A549 (cell line): ENCODE results near the gene ZNF230. TPM values are rescaled to one million over a fixed set of nuclear protein-coding genes. Genes with fewer than 3 reads are reported as not detected.
A peak's percentile ranks its signal among the peaks of the same experiment; 100 is the strongest.

Source experiments
- ATAC-seq, 2 experiments: fragments of 200-7000 bp in 1 of 2; fragments of >200 bp in 1 of 2; cut with Nextera tagmentation in 1 of 2; cut with Tn5 transposase in 1 of 2; 3 replicates each; pipeline versions ENCODE4 v1.8.0 to v1.9.1; 2018 to 2020; ENCODE audit warnings: mild to moderate bottlenecking in 1 of 2, moderate library complexity in 1 of 2
- CTCF ChIA-PET: fragments of 300-600 bp; sonication (Branson Sonifier 250); formaldehyde crosslinking; extraction: SDS; loops from one replicate; lab custom pipeline; 2021; ENCODE audit warnings: antibody characterized with exemption, inconsistent platforms; lab: Yijun Ruan, JAX
- POLR2A ChIA-PET: fragments of 350-600 bp; formaldehyde crosslinking; extraction: SDS; loops from one replicate; lab custom pipeline; 2021; ENCODE audit warnings: antibody characterized with exemption, inconsistent platforms; lab: Yijun Ruan, JAX
- DNase-seq, 2 experiments: peaks; one replicate each; pipeline versions ENCODE4 v3.0.0 to v3.0.0-alpha.2; 2011 to 2016; ENCODE audit warnings: low read depth in 1 of 2, low spot score in 1 of 2
- FAIRE-seq: peaks from 2 replicates; lab custom pipeline; 2011; peaks lifted over from hg19 to GRCh38; lab: Jason Lieb, UNC
- H3K27ac ChIP-seq, 2 experiments: fragments of >200 bp; sonication (Bioruptor Twin); formaldehyde crosslinking; 3 replicates each; pipeline ENCODE4 v1.5.1; 2016 to 2017
- H3K4me1 ChIP-seq: fragments of >200 bp; sonication (Bioruptor Twin); formaldehyde crosslinking; 3 replicates; pipeline ENCODE4 v1.6.1; 2016
- H3K4me2 ChIP-seq: fragments of >200 bp; sonication (Bioruptor Twin); formaldehyde crosslinking; 3 replicates; pipeline ENCODE4 v1.6.1; 2016
- H3K4me3 ChIP-seq: fragments of >200 bp; sonication (Bioruptor Twin); formaldehyde crosslinking; 3 replicates; pipeline ENCODE4 v1.5.1; 2016
- H3K9me3 ChIP-seq: fragments of >200 bp; sonication (Bioruptor Twin); formaldehyde crosslinking; 3 replicates; pipeline ENCODE4 v1.6.1; 2016
- CBX8 ChIP-seq: fragments of 200-600 bp; sonication (generic); IDR thresholded peaks from 2 replicates; pipeline ENCODE4 v1.6.1; 2016
- CEBPB ChIP-seq, 2 experiments: fragments of >200 bp in 1 of 2; sonication (Bioruptor Twin) in 1 of 2; formaldehyde crosslinking in 1 of 2; IDR thresholded peaks; 2 replicates each; pipeline ENCODE4 v1.6.1; 2012 to 2016
- CHD2 ChIP-seq: fragments of 150-350 bp; IDR thresholded peaks from 2 replicates; pipeline ENCODE4 v1.6.1; 2014; ENCODE audit warnings: low read length; ENCODE audit not compliant: partially characterized antibody
- CHD4 ChIP-seq: fragments of 200-600 bp; sonication (generic); IDR thresholded peaks from 2 replicates; pipeline ENCODE4 v1.6.1; 2016; ENCODE audit warnings: antibody characterized with exemption, mild to moderate bottlenecking, borderline replicate concordance
- CTCF ChIP-seq: fragments of >200 bp; sonication (Bioruptor Twin); formaldehyde crosslinking; IDR thresholded peaks from 3 replicates; pipeline ENCODE4 v1.5.1; 2016
- E2F6 ChIP-seq: IDR thresholded peaks from 2 replicates; pipeline ENCODE4 v1.6.1; 2012; ENCODE audit warnings: low read depth, borderline replicate concordance
- ELK1 ChIP-seq: fragments of 150-350 bp; IDR thresholded peaks from 2 replicates; pipeline ENCODE4 v1.6.1; 2014; ENCODE audit warnings: low read depth, mild to moderate bottlenecking, low read length
- FOXS1 ChIP-seq: fragments of 250-450 bp; sonication (Bioruptor Pico); IDR thresholded peaks from 2 replicates; pipeline ENCODE4 v1.5.0; 2020; ENCODE audit warnings: mild to moderate bottlenecking, moderate library complexity
- HMGXB4 ChIP-seq: fragments of 250-450 bp; sonication (Bioruptor Pico); IDR thresholded peaks from 2 replicates; pipeline ENCODE4 v1.5.0; 2021; ENCODE audit warnings: mild to moderate bottlenecking, moderate library complexity, borderline replicate concordance
- HOXA7 ChIP-seq: fragments of 250-450 bp; sonication (Bioruptor Pico); IDR thresholded peaks from 2 replicates; pipeline ENCODE4 v1.5.0; 2020; ENCODE audit warnings: mild to moderate bottlenecking, moderate library complexity
- JUN ChIP-seq, 2 experiments: fragments of >200 bp; sonication (Bioruptor Twin); formaldehyde crosslinking; IDR thresholded peaks; 2 replicates in 1 of 2; 3 replicates in 1 of 2; pipeline ENCODE4 v1.6.1; 2016 to 2017
- MAX ChIP-seq: IDR thresholded peaks from 2 replicates; pipeline ENCODE4 v1.6.1; 2012
- NPAS2 ChIP-seq: fragments of 250-450 bp; sonication (Bioruptor Pico); IDR thresholded peaks from 2 replicates; pipeline ENCODE4 v1.8.0; 2022; ENCODE audit warnings: mild to moderate bottlenecking, moderate library complexity, borderline replicate concordance
- PHF8 ChIP-seq: fragments of 200-600 bp; sonication (generic); IDR thresholded peaks from 2 replicates; pipeline ENCODE4 v1.6.1; 2016; ENCODE audit warnings: low read depth, mild to moderate bottlenecking, antibody characterized with exemption, moderate library complexity, borderline replicate concordance
- POLR2A ChIP-seq: IDR thresholded peaks from 2 replicates; pipeline ENCODE4 v1.6.1; 2012; ENCODE audit warnings: mild to moderate bottlenecking, low read length
- RNF2 ChIP-seq: fragments of 200-600 bp; sonication (generic); IDR thresholded peaks from 2 replicates; pipeline ENCODE4 v1.6.1; 2016; ENCODE audit warnings: low read depth, mild to moderate bottlenecking, antibody characterized with exemption, moderate library complexity, borderline replicate concordance
- SMC3 ChIP-seq: fragments of >200 bp; sonication (Bioruptor Twin); formaldehyde crosslinking; IDR thresholded peaks from 3 replicates; pipeline ENCODE4 v1.6.1; 2018; ENCODE audit warnings: inconsistent platforms
- TFCP2L1 ChIP-seq: fragments of 250-450 bp; sonication (Bioruptor Pico); IDR thresholded peaks from 2 replicates; pipeline ENCODE4 v1.5.0; 2021; ENCODE audit warnings: mild to moderate bottlenecking
- ZC3H11A ChIP-seq: fragments of 450-650 bp; IDR thresholded peaks from 2 replicates; pipeline ENCODE4 v1.6.1; 2014; ENCODE audit warnings: antibody characterized with exemption, mild to moderate bottlenecking
- ZFP36 ChIP-seq: fragments of 450-650 bp; IDR thresholded peaks from 2 replicates; pipeline ENCODE4 v1.6.1; 2014; ENCODE audit warnings: borderline replicate concordance; ENCODE audit not compliant: partially characterized antibody
- ZNF302 ChIP-seq: fragments of 250-450 bp; sonication (Bioruptor Pico); IDR thresholded peaks from 2 replicates; pipeline ENCODE4 v1.9.0; 2021; ENCODE audit warnings: inconsistent platforms, mild to moderate bottlenecking, moderate library complexity
- WGBS: methylation state at CpG from one replicate; pipeline ENCODE4 v1.1.6; 2017; ENCODE audit errors: missing lambda C conversion rate; 5-methylcytosine and 5-hydroxymethylcytosine counted together
- polyA minus RNA-seq: library from RNA; depleted of rRNA, polyadenylated mRNA; stranded (reverse); fragments of >200 nt; gene quantifications from 2 replicates; pipeline ENCODE4 v1.2.3, GENCODE V29; 2011; rRNA and poly(A)+ RNA removed
- polyA plus RNA-seq, 4 experiments: library from polyadenylated mRNA; depleted of rRNA in 3 of 4; stranded (reverse); fragments of >200 nt; fragmentation: RNase III in 1 of 4; extraction: RNeasy Plus Mini Kit Qiagen cat#74134 plus additional on column Dnase treatment in 1 of 4; gene quantifications; 2 replicates in 3 of 4; 3 replicates in 1 of 4; pipeline ENCODE4 v1.2.3, GENCODE V29; 2011 to 2017

The ZNF230 gene
- polyA plus RNA-seq (2011; rRNA removed) (6.2 and 6.3 TPM in 2 replicates), polyA plus RNA-seq (2017; fragmentation: RNase III; extraction: RNeasy Plus Mini Kit Qiagen cat#74134 plus additional on column Dnase treatment) (2.9 to 3.3 TPM (median 3.1 TPM) in 3 replicates), polyA minus RNA-seq (5.3 and 8.4 TPM in 2 replicates)
- polyA plus RNA-seq (2012; cell fraction: cytosol; rRNA removed): 1.6 and 2.0 TPM in 2 replicates
- polyA plus RNA-seq (2012; cell fraction: nucleus; rRNA removed): 1.3 and 2.4 TPM in 2 replicates

- no peaks in the 10 kb centered on the region for H3K4me1 ChIP-seq
- ATAC-seq: peak; percentile 98 to 99
- H3K4me3 ChIP-seq: peak within 1 kb of the TSS; percentile 66
- ChIA-PET POLR2A (interaction anchor here (0.5 kb wide), 1 partner anchor 1000 kb away, joined by 10 read pairs; no protein-coding TSS in a partner anchor), CTCF (interaction anchor here (0.5 to 1.3 kb wide), 2 partner anchors 19 to 30 kb away, joined by 3 to 4 read pairs; partner anchors contain the start of gene ZNF155)
- H3K4me2 ChIP-seq: peak within 1 kb of the TSS; percentile 88
- DNase-seq: peak; percentile 97 to 98
- FAIRE-seq: peak; percentile 97
- 2% methylated on average over 43 of the region's 48 CpGs for WGBS
- TF ChIP-seq MAX (peak; percentile 53), ZC3H11A (no peak), PHF8 (peak; percentile 45; the same call in 1 of the 2 replicates), CHD2 (no peak), CEBPB (IDR thresholded peaks at IDR 0.05) (peak in 1 of 2 experiments; percentile 86; a peak in 2 of 4 replicates), ZNF302 (no peak), CBX8 (no peak), POLR2A (peak; percentile 49), HOXA7 (CRISPR knock-in tag) (no peak), JUN (IDR thresholded peaks at IDR 0.05) (peak; percentile 34 to 58; a peak in 2 of 5 replicates)
- TF ChIP-seq, all 56 proteins: peak for 5
- Histone ChIP-seq H3K9me3 (peaks cover 53% of the 10 kb centered on the region), H3K27ac (peak within 1 kb of the TSS; percentile 74 to 83)
Observed at GRCh38 chr19:44002566-44003460, at the start of gene ZNF230. Gene ZNF230, plus strand, starts transcription at chr19:44002957. Its CDS starts 4,122 bp downstream, at chr19:44007079.

- no peak overlapping the region for H3K27ac ChIP-seq
- 31% methylated on average over 3 of the region's 3 CpGs for WGBS
- CTCF ChIA-PET: interaction anchor here (1.5 kb wide), 1 partner anchor 11 kb away, joined by 3 read pairs; no protein-coding TSS in a partner anchor
- no peak overlapping the region for H3K4me2 ChIP-seq
- no peak for FAIRE-seq
- no peak overlapping the region for H3K4me3 ChIP-seq
- no peak for DNase-seq
- H3K4me1 ChIP-seq: no peaks in the 10 kb centered on the region
- no peak for TF ChIP-seq FOXS1 (CRISPR knock-in tag)
- no peak for TF ChIP-seq ELK1
- no peak for TF ChIP-seq NPAS2
- no peak for TF ChIP-seq CTCF
- TF ChIP-seq ZFP36: no peak
- TF ChIP-seq HMGXB4 (CRISPR knock-in tag): no peak
- no peak for TF ChIP-seq TFCP2L1 (CRISPR knock-in tag)
- no peak for TF ChIP-seq CHD4
- TF ChIP-seq SMC3: no peak
- TF ChIP-seq RNF2: no peak
- no peak for TF ChIP-seq MAX
- no peak for TF ChIP-seq PHF8
- no peak for TF ChIP-seq E2F6
- TF ChIP-seq, all 56 proteins: peak for 0
- POLR2A ChIA-PET: no interaction called here
- H3K9me3 ChIP-seq: peaks cover 89% of the 10 kb centered on the region
- ATAC-seq: no peak
Observed at GRCh38 chr19:43956827-43957226, 45.9 kb upstream of the ZNF230 start.
